CD8-positive, alpha-beta memory T cell (primary cell): ENCODE measurements around the gene HOTAIR. TPM values are rescaled to one million over a fixed set of nuclear protein-coding genes. Genes with fewer than 3 reads are reported as not detected.
A peak's percentile ranks its signal among the peaks of the same experiment; 100 is the strongest.

Experiments used
- CTCF ChIA-PET: fragments of 350-600 bp; sonication (Branson Sonifier 250); formaldehyde crosslinking; loops from one replicate; lab custom pipeline; 2021; ENCODE audit warnings: antibody characterized with exemption; lab: Charles Lee
- POLR2A ChIA-PET: fragments of 350-600 bp; sonication (Branson Sonifier 250); formaldehyde crosslinking; loops from one replicate; lab custom pipeline; 2021; ENCODE audit warnings: antibody characterized with exemption; lab: Charles Lee
- DNase-seq, 5 donors: peaks; one replicate each; pipeline versions ENCODE4 v3.0.0 to v3.0.0-alpha.2; 2020 to 2022; ENCODE audit warnings: mixed read lengths in 1 of 5
- H3K27ac ChIP-seq: one replicate; pipeline ENCODE4 v1.7.0; 2013; ENCODE audit warnings: low read depth, mild to moderate bottlenecking, low read length, moderate library complexity
- H3K27me3 ChIP-seq: 2 replicates; pipeline ENCODE4 v1.7.0; 2013; ENCODE audit warnings: low read length, mild to moderate bottlenecking; ENCODE audit not compliant: insufficient read depth, poor library complexity, severe bottlenecking
- H3K36me3 ChIP-seq: 2 replicates; pipeline ENCODE4 v1.7.0; 2013; ENCODE audit warnings: mild to moderate bottlenecking, low read length, moderate library complexity; ENCODE audit not compliant: insufficient read depth
- H3K4me1 ChIP-seq: 2 replicates; pipeline ENCODE4 v1.7.0; 2013; ENCODE audit warnings: mild to moderate bottlenecking, low read length, moderate library complexity; ENCODE audit not compliant: insufficient read depth
- H3K4me3 ChIP-seq: 2 replicates; pipeline ENCODE4 v1.7.0; 2013; ENCODE audit warnings: mild to moderate bottlenecking, low read length
- H3K9me3 ChIP-seq: 2 replicates; pipeline ENCODE4 v1.7.0; 2013; ENCODE audit warnings: mild to moderate bottlenecking, low read length
- H3K27ac Mint-ChIP-seq, 8 donors: one replicate each; pipeline ENCODE4 v1.8.0; 2020 to 2021; ENCODE audit warnings: mixed read lengths in 8 of 8, mild to moderate bottlenecking in 6 of 8, inconsistent platforms in 3 of 8, moderate library complexity in 3 of 8
- H3K27me3 Mint-ChIP-seq, 2 donors: one replicate each; pipeline ENCODE4 v1.8.0; 2020 to 2021; ENCODE audit warnings: mixed read lengths in 2 of 2, mild to moderate bottlenecking in 1 of 2, moderate library complexity in 1 of 2
- H3K36me3 Mint-ChIP-seq, 3 donors: one replicate each; pipeline ENCODE4 v1.8.0; 2020 to 2021; ENCODE audit warnings: mixed read lengths in 3 of 3, inconsistent platforms in 1 of 3, mild to moderate bottlenecking in 1 of 3
- H3K4me1 Mint-ChIP-seq, 3 donors: one replicate each; pipeline ENCODE4 v1.8.0; 2020 to 2021; ENCODE audit warnings: mixed read lengths in 3 of 3, inconsistent platforms in 1 of 3, mild to moderate bottlenecking in 1 of 3
- H3K4me3 Mint-ChIP-seq, 7 donors: one replicate each; pipeline ENCODE4 v1.8.0; 2020 to 2021; ENCODE audit warnings: mixed read lengths in 7 of 7, mild to moderate bottlenecking in 6 of 7, moderate library complexity in 4 of 7, inconsistent platforms in 2 of 7
- H3K9me3 Mint-ChIP-seq, 5 donors: one replicate each; pipeline ENCODE4 v1.8.0; 2020 to 2022; ENCODE audit warnings: mixed read lengths in 5 of 5, mild to moderate bottlenecking in 3 of 5, moderate library complexity in 2 of 5, inconsistent platforms in 1 of 5
- polyA plus RNA-seq: library from polyadenylated mRNA; unstranded; fragments of 300-500 nt; fragmentation: Illumina TruSeq; gene quantifications from one replicate; pipeline ENCODE4 v1.2.3, GENCODE V29; 2021
- total RNA-seq, 2 experiments: library from RNA; stranded (reverse); gene quantifications; one replicate each; pipeline ENCODE4 v1.2.3, GENCODE V29; 2021

Gene HOTAIR
- total and polyA plus RNA-seq, 3 experiments from 2014 or later = not detected

DNA sequence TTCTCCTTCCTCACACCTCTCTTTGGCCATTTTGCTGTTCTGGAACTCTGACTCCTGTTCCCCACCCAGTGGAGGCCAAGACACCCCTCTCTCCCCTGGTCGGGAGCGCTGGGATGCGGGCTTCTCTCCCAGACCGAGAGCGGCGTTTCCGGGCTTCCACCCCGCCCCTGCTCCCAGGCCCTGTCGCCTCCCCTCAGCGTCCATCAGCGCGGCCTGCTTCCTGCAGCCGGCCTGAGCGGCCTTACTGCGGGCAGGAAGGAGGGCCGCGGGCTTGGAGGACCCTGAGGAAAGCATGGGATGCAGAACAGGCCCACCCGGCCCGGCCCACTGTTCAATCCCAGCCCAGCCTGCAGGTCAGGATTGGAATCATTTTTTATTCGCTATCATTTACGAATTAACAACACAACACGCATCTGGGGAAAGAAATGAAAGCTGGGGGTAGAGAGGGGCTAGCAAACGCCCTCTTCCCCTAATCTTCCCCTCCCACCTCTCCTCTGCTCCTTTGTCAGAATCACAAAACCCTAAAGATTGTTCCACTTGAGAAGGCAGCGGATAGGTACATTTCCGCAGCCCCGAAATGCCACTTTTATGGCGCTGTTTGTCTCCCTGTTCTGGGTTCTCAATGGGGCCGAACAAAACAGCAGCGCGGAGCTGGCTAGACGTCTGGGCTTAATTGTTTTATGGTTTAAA is 30.2 kb upstream of the HOTAIR start:
- no peak overlapping the region for H3K4me3 ChIP-seq
- peak overlapping the region in 3 of 7 donors; percentile 23 to 73 (median 68) for H3K4me3 Mint-ChIP-seq
- peaks cover 81 to 97% of the 10 kb centered on the region in 2 donors for H3K27me3 Mint-ChIP-seq
- POLR2A ChIA-PET = no interaction called here
- H3K27me3 ChIP-seq = peaks cover 86% of the 10 kb centered on the region
- H3K36me3 Mint-ChIP-seq = no peaks in the 10 kb centered on the region
- no peak for DNase-seq
- H3K4me1 Mint-ChIP-seq = peaks cover 14 to 43% (median 20%) of the 10 kb centered on the region in 3 donors
- peaks cover 22% of the 10 kb centered on the region for H3K4me1 ChIP-seq
- H3K27ac ChIP-seq = no peak overlapping the region
- no peaks in the 10 kb centered on the region for H3K9me3 ChIP-seq
- peaks cover 0 to 4% (median 0%) of the 10 kb centered on the region in 5 donors for H3K9me3 Mint-ChIP-seq
- no peaks in the 10 kb centered on the region for H3K36me3 ChIP-seq
- CTCF ChIA-PET = interaction anchor here (0.8 to 15.2 kb wide), 9 partner anchors 11 to 210 kb away, joined by 3 to 216 read pairs (median 7); partner anchors contain the start of genes HOXC10 and SMUG1
- H3K27ac Mint-ChIP-seq = no peak overlapping the region

GRCh38 chr12:54004063-54004840 is 29.5 kb upstream of the HOTAIR start:
- Mint-ChIP-seq H3K36me3 (no peaks in the 10 kb centered on the region), H3K9me3 (peaks cover 0 to 4% (median 0%) of the 10 kb centered on the region in 5 donors), H3K4me1 (peaks cover 13 to 43% (median 20%) of the 10 kb centered on the region in 3 donors), H3K27ac (peak overlapping the region in 1 of 8 donors; percentile 78), H3K4me3 (peak overlapping the region in 1 of 7 donors; percentile 5), H3K27me3 (peaks cover 79 to 97% of the 10 kb centered on the region in 2 donors)
- no peak overlapping the region for H3K4me3 ChIP-seq
- ChIA-PET POLR2A (no interaction called here), CTCF (interaction anchor here (0.7 to 15.2 kb wide), 6 partner anchors 16 to 210 kb away, joined by 3 to 216 read pairs (median 4); partner anchors contain the start of genes HOXC10 and SMUG1)
- peaks cover 85% of the 10 kb centered on the region for H3K27me3 ChIP-seq
- H3K27ac ChIP-seq = no peak overlapping the region
- no peaks in the 10 kb centered on the region for H3K36me3 ChIP-seq
- no peak for DNase-seq
- H3K4me1 ChIP-seq = peaks cover 21% of the 10 kb centered on the region
- H3K9me3 ChIP-seq = no peaks in the 10 kb centered on the region

GRCh38 chr12:54003625-54004024 is 28.9 kb upstream of the HOTAIR start:
- Histone ChIP-seq H3K4me3 (no peak overlapping the region), H3K27me3 (peaks cover 90% of the 10 kb centered on the region), H3K4me1 (peaks cover 18% of the 10 kb centered on the region), H3K9me3 (no peaks in the 10 kb centered on the region), H3K36me3 (no peaks in the 10 kb centered on the region), H3K27ac (no peak overlapping the region)
- Mint-ChIP-seq H3K36me3 (no peaks in the 10 kb centered on the region), H3K4me3 (peak overlapping the region in 1 of 7 donors; percentile 5), H3K9me3 (peaks cover 0 to 4% (median 0%) of the 10 kb centered on the region in 5 donors), H3K27me3 (peaks cover 83 to 98% of the 10 kb centered on the region in 2 donors), H3K4me1 (peaks cover 16 to 41% (median 17%) of the 10 kb centered on the region in 3 donors), H3K27ac (peak overlapping the region in 1 of 8 donors; percentile 78)
- DNase-seq = no peak
- CTCF ChIA-PET = interaction anchor here (1.3 to 15.2 kb wide), 3 partner anchors 186 to 210 kb away, joined by 5 to 216 read pairs (median 95); partner anchors contain the start of gene SMUG1
- POLR2A ChIA-PET = no interaction called here

- ChIA-PET CTCF (interaction anchor here (15.2 kb wide), 1 partner anchor 202 kb away, joined by 216 read pairs; no protein-coding TSS in a partner anchor), POLR2A (interaction anchor here (0.6 kb wide), 1 partner anchor 189 kb away, joined by 3 read pairs; no protein-coding TSS in a partner anchor)
- DNase-seq = no peak
- Mint-ChIP-seq H3K36me3 (no peaks in the 10 kb centered on the region), H3K4me3 (peak overlapping the region in 1 of 7 donors; percentile 5), H3K9me3 (peaks cover 0 to 4% (median 0%) of the 10 kb centered on the region in 5 donors), H3K27me3 (peaks cover 85 to 98% of the 10 kb centered on the region in 2 donors), H3K4me1 (peaks cover 15 to 41% (median 23%) of the 10 kb centered on the region in 3 donors), H3K27ac (peak overlapping the region in 2 of 8 donors; percentile 78 to 80)
- Histone ChIP-seq H3K27me3 (peaks cover 91% of the 10 kb centered on the region), H3K4me3 (no peak overlapping the region), H3K27ac (no peak overlapping the region), H3K36me3 (no peaks in the 10 kb centered on the region), H3K4me1 (peaks cover 18% of the 10 kb centered on the region), H3K9me3 (no peaks in the 10 kb centered on the region)
Observed at GRCh38 chr12:54002915-54003389, 28.2 kb upstream of the HOTAIR start.

GRCh38 chr12:54002278-54002914 is 27.6 kb upstream of the HOTAIR start:
- peak overlapping the region in 3 of 8 donors; percentile 69 to 82 (median 78) for H3K27ac Mint-ChIP-seq
- Histone ChIP-seq H3K9me3 (no peaks in the 10 kb centered on the region), H3K27me3 (peaks cover 91% of the 10 kb centered on the region), H3K36me3 (no peaks in the 10 kb centered on the region), H3K4me1 (peaks cover 22% of the 10 kb centered on the region), H3K27ac (no peak overlapping the region), H3K4me3 (no peak overlapping the region)
- H3K36me3 Mint-ChIP-seq = no peaks in the 10 kb centered on the region
- peaks cover 0 to 4% (median 0%) of the 10 kb centered on the region in 5 donors for H3K9me3 Mint-ChIP-seq
- peak overlapping the region in 1 of 7 donors; percentile 5 for H3K4me3 Mint-ChIP-seq
- peaks cover 20 to 45% (median 28%) of the 10 kb centered on the region in 3 donors for H3K4me1 Mint-ChIP-seq
- ChIA-PET POLR2A (interaction anchor here (0.6 kb wide), 1 partner anchor 189 kb away, joined by 3 read pairs; no protein-coding TSS in a partner anchor), CTCF (interaction anchor here (0.7 to 15.2 kb wide), 2 partner anchors 189 to 203 kb away, joined by 3 to 216 read pairs; no protein-coding TSS in a partner anchor)
- no peak for DNase-seq
- H3K27me3 Mint-ChIP-seq = peaks cover 85 to 98% of the 10 kb centered on the region in 2 donors

DNA sequence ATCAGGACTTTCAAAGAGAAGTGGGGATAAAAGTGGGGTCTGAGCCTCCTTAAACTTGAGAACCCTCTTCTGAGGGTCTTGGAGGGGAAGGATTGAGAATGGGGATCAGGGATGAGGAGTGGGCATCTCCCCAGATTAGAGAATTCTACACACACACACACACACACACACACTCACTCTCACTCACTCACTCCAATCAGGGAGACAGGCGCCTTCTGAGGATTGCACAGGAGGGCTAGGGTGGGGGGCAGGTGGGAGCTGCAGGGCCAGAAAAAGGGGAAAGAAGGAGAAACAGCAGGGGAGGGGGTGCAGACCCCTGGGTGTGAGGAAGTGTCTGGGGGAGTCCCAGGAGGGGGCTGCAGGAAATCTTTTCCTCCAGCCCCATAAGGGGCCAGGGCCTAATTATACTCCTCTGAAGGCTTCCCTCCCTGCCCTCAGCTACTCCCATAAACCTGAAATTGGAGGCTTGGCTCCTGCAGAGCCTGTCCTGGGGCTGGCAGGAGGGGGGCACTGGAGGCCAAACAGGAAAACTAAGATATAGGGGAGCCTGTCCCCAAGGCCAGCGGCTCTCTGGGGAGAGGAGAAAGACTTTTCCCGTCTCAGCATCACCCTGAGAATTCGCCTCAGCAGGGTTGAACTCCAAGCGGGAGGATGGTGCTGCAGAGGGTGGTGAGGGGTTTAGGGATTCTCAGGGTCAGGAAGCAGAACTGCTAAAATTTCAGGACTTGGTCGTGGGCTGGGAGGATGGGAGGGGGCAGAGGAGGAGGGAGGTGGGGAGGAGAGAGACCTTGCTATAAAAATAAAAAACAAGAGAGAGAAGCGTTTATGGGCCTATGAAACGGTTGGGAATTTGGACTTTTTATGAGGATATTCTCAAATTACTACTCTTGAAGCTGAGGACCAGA is 26.8 kb upstream of the HOTAIR start:
- CTCF ChIA-PET = interaction anchor here (0.6 to 15.2 kb wide), 6 partner anchors 14 to 299 kb away, joined by 3 to 216 read pairs (median 4); no protein-coding TSS in a partner anchor
- no peak overlapping the region for H3K4me3 ChIP-seq
- H3K27me3 Mint-ChIP-seq = peaks cover 91 to 96% of the 10 kb centered on the region in 2 donors
- H3K9me3 Mint-ChIP-seq = peaks cover 0 to 4% (median 0%) of the 10 kb centered on the region in 5 donors
- H3K4me1 Mint-ChIP-seq = peaks cover 20 to 49% (median 28%) of the 10 kb centered on the region in 3 donors
- POLR2A ChIA-PET = no interaction called here
- no peak for DNase-seq
- peak overlapping the region in 4 of 7 donors; percentile 4 to 43 (median 22) for H3K4me3 Mint-ChIP-seq
- H3K4me1 ChIP-seq = peaks cover 28% of the 10 kb centered on the region
- H3K9me3 ChIP-seq = no peaks in the 10 kb centered on the region
- no peak overlapping the region for H3K27ac ChIP-seq
- H3K27me3 ChIP-seq = peaks cover 91% of the 10 kb centered on the region
- H3K27ac Mint-ChIP-seq = peak overlapping the region in 1 of 8 donors; percentile 78
- H3K36me3 Mint-ChIP-seq = no peaks in the 10 kb centered on the region
- no peaks in the 10 kb centered on the region for H3K36me3 ChIP-seq
